Measurements from ENCODE around the gene GRIK4. TPM values are rescaled to one million over a fixed set of nuclear protein-coding genes. Genes with fewer than 3 reads are reported as not detected.

Gene GRIK4
- total and polyA plus RNA-seq, 9 of the 15 experiments (the other 6 are each of a cell fraction or from before 2014, with no cell fraction given): not detected

DNA sequence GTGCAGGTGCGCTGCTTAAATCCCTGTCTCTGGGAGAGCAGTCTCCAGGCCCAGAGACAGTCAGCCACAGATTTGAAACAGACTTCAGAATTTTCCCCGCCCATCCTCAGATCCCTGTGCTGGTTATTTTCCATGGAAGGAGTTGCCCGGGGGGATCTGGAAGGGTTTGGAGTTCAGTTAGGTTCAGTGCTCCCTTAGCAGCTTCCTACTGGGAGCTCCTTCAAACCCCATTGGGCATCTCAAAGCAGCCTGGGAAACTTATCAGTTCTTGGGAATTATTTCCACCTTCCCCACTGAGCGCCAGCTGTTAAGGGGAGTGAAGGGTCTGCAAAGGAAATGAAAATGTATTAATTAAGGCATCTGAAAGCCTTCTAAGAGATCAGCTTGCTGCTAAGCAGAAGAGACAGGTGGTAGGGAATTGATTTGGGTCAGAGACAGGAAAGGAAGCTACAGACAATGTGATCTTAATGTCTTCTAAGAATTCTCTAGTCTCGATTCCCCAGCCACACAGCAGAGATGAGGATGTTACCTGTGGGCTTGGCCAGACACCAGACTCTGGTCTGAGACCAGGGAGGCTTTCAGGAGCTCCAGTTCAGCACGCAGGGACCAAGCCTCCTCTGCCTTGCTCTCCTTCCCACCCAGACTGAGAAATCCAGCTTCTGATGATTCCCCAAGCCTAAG lies 406.2 kb downstream of the GRIK4 start:
- H3K9me3 ChIP-seq (replicated peaks; ENCODE audit: control insufficient read depth, insufficient read depth, low read depth, low read length): no peaks in the 10 kb centered on the region
- ChIA-PET CTCF (ENCODE audit: low intra/inter-chr PET ratio) (no interaction called here), POLR2A (interaction anchor here (0.5 kb wide), 2 partner anchors 36 to 104 kb away, joined by 3 read pairs; no protein-coding TSS in a partner anchor)
- H3K36me3 ChIP-seq (ENCODE audit: control insufficient read depth, insufficient read depth, low read length): no peaks in the 10 kb centered on the region
- H3K79me2 ChIP-seq (ENCODE audit: control insufficient read depth, insufficient read depth, low read length): no peaks in the 10 kb centered on the region
- in situ Hi-C loops (cut with MboI): no loop called here
- H3K4me2 ChIP-seq (ENCODE audit: insufficient read depth, low read length): no peak overlapping the region
- no peak overlapping the region for H3K4me3 ChIP-seq
- intact Hi-C loops (cut with micrococcal nuclease): no loop called here
- no peak for ATAC-seq
- H2AFZ ChIP-seq (ENCODE audit: low read depth, low read length): no peak overlapping the region
- BruUV-seq (replicated peaks): no TSS peak
- peaks cover 3% of the 10 kb centered on the region; the same call in 1 of the 2 replicates for H4K20me1 ChIP-seq (replicated peaks; ENCODE audit: control insufficient read depth, insufficient read depth, low read length)
- WGBS (ENCODE audit: insufficient coverage, low coverage, missing lambda C conversion rate): 3% methylated on average over 6 of the region's 6 CpGs
- no peak overlapping the region for H3K9ac ChIP-seq (ENCODE audit: insufficient read depth in 1 of 2, low read depth in 2 of 2, low read length in 2 of 2)
- TF ChIP-seq LEF1 (IDR thresholded peaks at IDR 0.05): no peak
- H3K27ac ChIP-seq (ENCODE audit: extremely low read depth, low read depth, low read length): no peak overlapping the region
- no peaks in the 10 kb centered on the region for H3K4me1 ChIP-seq (replicated peaks in 1 of 2; ENCODE audit: control insufficient read depth in 2 of 2, insufficient read depth in 2 of 2, low read length in 2 of 2)
- no peak for FAIRE-seq
- H3K9me1 ChIP-seq (ENCODE audit: control insufficient read depth, insufficient read depth, low read length): no peaks in the 10 kb centered on the region
- peaks cover 3 to 46% of the 10 kb centered on the region in 2 experiments for H3K27me3 ChIP-seq (ENCODE audit: control insufficient read depth in 2 of 2, insufficient read depth in 2 of 2, low read length in 2 of 2)
- no peak for DNase-seq (ENCODE audit: extremely low read depth in 1 of 4, low spot score in 3 of 4)

DNA sequence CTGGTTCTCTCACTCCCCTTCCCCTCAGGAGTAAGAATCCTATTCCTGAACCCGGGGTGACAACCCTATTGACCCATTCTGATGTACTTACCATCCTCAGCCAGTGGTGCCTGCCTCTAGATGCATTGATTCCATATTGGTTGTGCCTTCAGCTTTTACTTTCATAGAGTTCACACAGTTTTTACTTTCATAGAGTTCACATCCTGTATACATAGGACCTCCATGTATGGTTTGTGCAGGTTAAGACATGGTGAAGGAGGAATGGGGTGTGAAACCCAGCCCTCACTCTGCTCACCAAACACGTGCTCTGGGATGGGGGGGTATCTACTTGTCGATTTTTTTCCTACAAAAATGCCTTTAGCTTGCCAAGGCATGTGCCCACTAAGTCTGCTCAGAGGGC lies 406.7 kb downstream of the GRIK4 start:
- BruUV-seq (replicated peaks): no TSS peak
- no peak for DNase-seq (ENCODE audit: extremely low read depth in 1 of 4, low spot score in 3 of 4)
- Histone ChIP-seq H4K20me1 (replicated peaks; ENCODE audit: control insufficient read depth, insufficient read depth, low read length) (peaks cover 3% of the 10 kb centered on the region; the same call in 1 of the 2 replicates), H3K4me1 (replicated peaks in 1 of 2; ENCODE audit: control insufficient read depth in 2 of 2, insufficient read depth in 2 of 2, low read length in 2 of 2) (no peaks in the 10 kb centered on the region), H3K36me3 (ENCODE audit: control insufficient read depth, insufficient read depth, low read length) (no peaks in the 10 kb centered on the region), H3K4me3 (no peak overlapping the region), H3K9ac (ENCODE audit: insufficient read depth in 1 of 2, low read depth in 2 of 2, low read length in 2 of 2) (no peak overlapping the region), H3K27ac (ENCODE audit: extremely low read depth, low read depth, low read length) (no peak overlapping the region), H3K27me3 (ENCODE audit: control insufficient read depth in 2 of 2, insufficient read depth in 2 of 2, low read length in 2 of 2) (peaks cover 3 to 46% of the 10 kb centered on the region in 2 experiments), H3K79me2 (ENCODE audit: control insufficient read depth, insufficient read depth, low read length) (no peaks in the 10 kb centered on the region), H3K9me3 (replicated peaks; ENCODE audit: control insufficient read depth, insufficient read depth, low read depth, low read length) (no peaks in the 10 kb centered on the region), H3K9me1 (ENCODE audit: control insufficient read depth, insufficient read depth, low read length) (no peaks in the 10 kb centered on the region), H2AFZ (ENCODE audit: low read depth, low read length) (no peak overlapping the region), H3K4me2 (ENCODE audit: insufficient read depth, low read length) (no peak overlapping the region)
- intact Hi-C loops (cut with micrococcal nuclease) (no loop called here), in situ Hi-C loops (cut with MboI) (no loop called here)
- no peak for TF ChIP-seq ZZZ3 (IDR thresholded peaks at IDR 0.05)
- no peak for TF ChIP-seq MYNN (IDR thresholded peaks at IDR 0.05)
- no peak for TF ChIP-seq MYNN (CRISPR knock-in tag; IDR thresholded peaks at IDR 0.05)
- no peak for TF ChIP-seq EWSR1 (IDR thresholded peaks at IDR 0.05; ENCODE audit: borderline replicate concordance, low read depth, partially characterized antibody)
- TF ChIP-seq, protein P1, sequence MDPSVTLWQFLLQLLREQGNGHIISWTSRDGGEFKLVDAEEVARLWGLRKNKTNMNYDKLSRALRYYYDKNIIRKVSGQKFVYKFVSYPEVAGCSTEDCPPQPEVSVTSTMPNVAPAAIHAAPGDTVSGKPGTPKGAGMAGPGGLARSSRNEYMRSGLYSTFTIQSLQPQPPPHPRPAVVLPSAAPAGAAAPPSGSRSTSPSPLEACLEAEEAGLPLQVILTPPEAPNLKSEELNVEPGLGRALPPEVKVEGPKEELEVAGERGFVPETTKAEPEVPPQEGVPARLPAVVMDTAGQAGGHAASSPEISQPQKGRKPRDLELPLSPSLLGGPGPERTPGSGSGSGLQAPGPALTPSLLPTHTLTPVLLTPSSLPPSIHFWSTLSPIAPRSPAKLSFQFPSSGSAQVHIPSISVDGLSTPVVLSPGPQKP (CRISPR knock-in tag; IDR thresholded peaks at IDR 0.05): no peak
- TF ChIP-seq CHD4 (IDR thresholded peaks at IDR 0.05; ENCODE audit: insufficient read depth, insufficient replicate concordance, low read depth, low read length, poor library complexity, severe bottlenecking): no peak
- CTCF ChIA-PET (ENCODE audit: low intra/inter-chr PET ratio): no interaction called here
- ATAC-seq: no peak
- 0% methylated on average over 3 of the region's 3 CpGs for WGBS (ENCODE audit: insufficient coverage, low coverage, missing lambda C conversion rate)
- no peak for FAIRE-seq
- POLR2A ChIA-PET: interaction anchor here (0.5 kb wide), 2 partner anchors 36 to 104 kb away, joined by 3 read pairs; no protein-coding TSS in a partner anchor

Measured in K562 (cell line).